GF-D8 (cell line): ENCODE measurements around the gene CASZ1.

Experiments
- DNase-seq: peaks from one replicate; lab custom pipeline; 2025; lab: John Stamatoyannopoulos, UW

The CASZ1 gene

DNA sequence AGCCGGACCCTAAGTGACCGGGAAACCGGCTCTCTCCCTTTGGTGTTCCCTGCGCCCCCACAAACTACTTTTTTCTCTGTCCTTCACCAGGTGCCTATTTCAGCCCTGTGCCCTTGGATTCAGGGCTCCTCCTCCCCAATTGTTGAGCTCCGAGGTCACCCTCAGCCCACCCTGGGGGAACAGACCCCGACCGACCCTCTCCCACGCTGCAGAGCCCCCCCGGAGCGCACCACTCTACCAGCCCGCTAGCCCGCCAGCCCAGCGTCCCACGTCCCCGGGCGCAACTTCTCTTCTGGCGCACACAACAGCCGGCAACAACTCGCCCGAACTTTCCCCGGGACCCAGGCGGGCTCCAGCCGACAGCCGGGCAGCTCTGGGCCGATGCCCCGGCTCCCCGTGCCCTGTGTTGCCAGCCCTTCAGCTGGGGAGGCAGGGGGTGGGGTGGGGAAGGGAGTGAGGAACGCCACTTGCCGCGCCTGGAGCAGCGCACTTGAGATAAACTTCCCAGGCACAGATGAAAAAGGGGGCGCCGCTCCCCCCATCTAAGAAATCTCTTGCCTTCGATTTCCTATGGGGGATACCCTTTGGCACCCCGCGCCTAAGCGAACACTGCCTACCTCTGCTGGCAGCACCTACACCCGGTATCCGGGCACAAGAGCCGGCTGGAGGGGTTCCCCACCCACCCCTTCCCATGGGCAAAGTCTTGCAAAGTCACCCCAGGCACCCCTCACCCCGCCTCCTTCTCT is 997 bp downstream of the CASZ1 start:
- no peak for DNase-seq

DNA sequence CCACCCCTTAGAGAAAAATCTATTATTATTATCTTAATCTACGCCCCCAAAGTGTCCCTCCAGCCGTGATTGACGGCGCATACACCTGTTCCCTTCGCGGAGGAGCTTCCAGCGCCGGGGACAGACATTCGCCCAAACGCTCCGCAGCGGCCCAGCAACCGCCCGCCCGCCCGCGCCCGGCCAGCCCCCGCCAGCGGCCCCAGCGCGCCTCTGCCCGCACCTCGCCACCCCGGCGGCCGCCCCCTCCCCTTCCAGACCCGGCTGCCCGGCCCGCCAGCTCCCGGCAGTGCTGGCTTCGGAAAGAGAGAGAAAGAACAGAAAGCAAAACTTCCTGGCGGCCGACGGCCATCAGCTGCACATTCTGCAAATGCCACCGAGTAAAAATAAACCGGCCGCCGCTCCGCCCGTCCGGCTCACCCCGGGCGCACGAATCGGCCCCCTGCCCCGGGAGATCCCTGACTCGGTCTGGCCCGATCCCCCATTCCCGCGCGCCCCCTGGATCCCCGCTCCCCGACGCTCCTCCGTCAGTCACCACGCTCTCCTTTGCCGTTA is 1.6 kb downstream of the CASZ1 start:
- DNase-seq: no peak

DNA sequence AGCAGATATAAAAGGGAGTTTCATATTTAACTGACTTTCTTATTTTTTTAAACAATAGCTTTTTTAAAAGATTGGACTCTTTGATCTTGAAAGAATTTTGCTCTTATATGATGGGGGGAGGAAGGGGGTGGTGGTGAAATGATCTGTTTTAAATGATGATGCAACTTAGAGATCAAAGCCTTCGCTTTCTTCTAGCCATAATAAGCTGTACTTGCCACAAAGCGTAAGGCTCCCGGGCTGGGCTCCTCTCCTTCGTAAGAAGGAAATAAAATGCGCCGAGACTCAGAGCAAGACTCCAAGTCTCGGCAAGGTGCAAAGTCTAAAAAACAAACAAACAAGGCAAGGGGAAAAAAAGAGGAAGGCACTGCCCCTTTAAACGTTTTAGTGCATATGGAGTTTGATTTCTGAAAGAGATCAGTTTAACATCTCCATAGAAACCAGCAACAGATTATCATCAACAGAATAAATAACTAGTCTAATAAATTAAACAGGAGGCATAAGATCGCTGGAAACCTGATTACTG is 3.3 kb downstream of the CASZ1 start:
- DNase-seq: no peak

DNA sequence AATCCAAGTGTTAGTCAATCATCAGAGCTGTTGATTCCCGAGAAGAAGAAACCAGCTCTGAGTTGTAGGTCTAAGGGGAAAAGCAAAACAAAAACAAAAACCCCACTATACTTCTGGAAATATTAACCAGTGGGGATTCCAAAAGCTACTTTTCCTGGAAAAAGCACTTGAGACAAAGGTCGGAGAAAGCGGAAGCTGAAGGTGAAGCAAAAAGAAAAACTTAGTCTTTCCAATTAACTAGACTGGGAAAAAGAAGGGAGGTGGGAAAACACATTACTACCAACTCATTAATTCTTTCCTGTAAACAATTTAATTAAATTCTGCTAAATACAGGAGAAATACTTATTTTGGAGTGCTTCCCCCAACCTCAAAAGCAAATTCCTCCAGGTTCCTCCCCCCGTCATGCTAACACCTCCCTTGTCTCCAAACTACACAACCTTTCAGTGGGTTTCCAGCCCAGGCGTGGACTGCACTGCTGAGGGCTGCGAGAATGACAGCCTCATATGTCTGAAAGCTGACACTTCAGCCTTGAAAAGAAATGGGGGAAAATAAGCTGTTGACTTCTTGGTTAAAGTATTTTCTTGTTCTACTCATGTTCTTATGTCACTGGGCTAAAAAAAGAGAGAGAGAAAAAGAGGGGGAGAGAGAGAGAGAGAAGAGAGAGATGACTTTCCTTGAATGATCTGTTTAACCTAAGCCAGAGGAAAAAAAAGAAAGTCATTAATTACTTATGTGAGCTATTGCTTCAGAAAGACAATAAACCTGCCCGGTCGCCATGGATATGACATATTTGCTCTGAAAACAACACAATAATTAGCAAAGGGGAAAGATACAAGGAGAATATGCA is 5.1 kb downstream of the CASZ1 start:
- DNase-seq: no peak

DNA sequence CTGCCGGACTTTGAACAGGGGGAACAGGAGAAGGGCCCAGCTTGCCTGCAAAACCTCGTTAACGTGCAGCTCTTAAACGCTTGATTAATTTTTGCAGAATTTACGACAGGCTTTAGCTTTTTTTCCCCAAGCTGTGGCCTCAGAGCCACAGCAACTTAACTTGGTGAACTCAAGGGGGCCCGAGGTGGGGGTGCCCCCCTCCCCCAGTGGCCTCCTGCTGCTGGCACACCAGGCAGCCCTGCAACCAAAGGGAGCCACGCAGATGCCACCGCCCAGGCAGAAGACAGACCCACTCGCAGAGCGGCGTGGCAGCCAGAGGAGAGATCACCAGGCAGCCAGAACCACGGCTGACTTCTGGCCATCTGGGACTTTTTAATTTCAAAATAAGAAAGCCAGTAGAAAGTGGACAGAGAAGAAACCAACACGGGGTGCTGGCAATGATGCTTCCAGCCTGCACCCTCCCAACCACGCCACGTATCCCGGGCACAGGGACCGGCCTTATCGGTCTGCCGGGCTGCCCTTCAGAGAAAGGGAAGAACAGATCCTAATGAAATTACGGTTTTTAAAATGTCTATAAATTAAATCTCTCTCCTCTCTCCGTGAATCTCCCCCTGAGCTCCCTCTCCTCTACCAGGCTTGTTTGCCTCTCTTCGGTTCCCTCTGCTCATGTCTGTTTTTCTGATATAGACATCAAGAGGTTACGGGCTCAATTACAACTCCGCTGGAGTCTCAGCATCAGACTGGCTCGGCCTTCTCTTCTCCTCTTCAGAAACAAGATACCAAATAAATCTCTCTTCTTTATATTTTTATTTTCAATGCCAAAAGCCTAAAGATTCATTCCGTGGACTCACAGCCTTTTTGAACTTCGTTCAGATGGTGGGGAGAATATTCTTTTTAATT is 6.4 kb downstream of the CASZ1 start:
- no peak for DNase-seq

- DNase-seq: no peak
Observed at GRCh38 chr1:10789047-10789791, 7.2 kb downstream of the CASZ1 start.

DNA sequence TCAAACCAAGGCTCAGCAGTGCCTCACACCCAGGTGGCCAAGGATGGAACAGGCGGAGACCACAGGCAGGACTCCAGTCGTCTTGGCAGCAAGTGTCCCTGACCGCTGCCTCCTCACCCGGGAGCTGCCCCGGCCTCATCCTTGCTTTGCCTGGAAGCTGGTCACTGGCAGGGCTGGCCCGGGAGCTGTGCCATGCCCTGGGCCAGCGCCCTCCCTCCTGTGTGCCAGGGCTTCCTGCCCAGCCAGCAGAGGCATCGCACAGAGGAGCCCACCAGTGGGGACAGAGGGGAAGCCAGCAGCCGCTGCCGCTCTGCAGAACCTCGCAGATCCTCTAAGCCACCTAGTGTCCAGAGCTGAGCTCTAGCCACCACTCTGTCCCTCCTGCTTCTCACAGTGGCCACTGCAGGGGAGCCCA is 7.8 kb downstream of the CASZ1 start:
- no peak for DNase-seq

- no peak for DNase-seq
Observed at GRCh38 chr1:10787286-10787685, 9.2 kb downstream of the CASZ1 start.

- no peak for DNase-seq
Observed at GRCh38 chr1:10785728-10786638, 10.5 kb downstream of the CASZ1 start.

- no peak for DNase-seq
Observed at GRCh38 chr1:10784998-10785727, 11.3 kb downstream of the CASZ1 start.

GRCh38 chr1:10782491-10783244 is 13.8 kb downstream of the CASZ1 start:
- no peak for DNase-seq

DNA sequence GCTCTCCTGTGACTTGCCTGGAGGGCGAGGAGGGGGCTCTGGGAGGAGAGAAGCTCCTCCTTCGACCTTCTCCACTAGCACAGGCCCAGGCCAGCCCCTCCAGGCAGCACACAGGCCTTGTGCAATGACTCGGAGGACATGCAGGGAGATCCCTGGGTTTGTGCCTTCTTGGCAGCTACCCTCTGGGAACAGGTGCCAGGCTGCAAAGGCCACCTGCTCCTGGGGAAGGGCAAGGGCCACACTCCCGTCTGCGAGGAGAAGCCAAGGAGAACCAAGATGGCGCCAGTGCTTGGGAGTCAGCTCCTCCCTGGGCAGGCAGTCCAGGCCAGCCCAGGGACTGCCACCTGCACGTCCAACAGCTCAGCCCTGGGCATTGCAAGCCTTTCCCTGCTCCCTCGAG is 15.3 kb downstream of the CASZ1 start:
- no peak for DNase-seq

DNA sequence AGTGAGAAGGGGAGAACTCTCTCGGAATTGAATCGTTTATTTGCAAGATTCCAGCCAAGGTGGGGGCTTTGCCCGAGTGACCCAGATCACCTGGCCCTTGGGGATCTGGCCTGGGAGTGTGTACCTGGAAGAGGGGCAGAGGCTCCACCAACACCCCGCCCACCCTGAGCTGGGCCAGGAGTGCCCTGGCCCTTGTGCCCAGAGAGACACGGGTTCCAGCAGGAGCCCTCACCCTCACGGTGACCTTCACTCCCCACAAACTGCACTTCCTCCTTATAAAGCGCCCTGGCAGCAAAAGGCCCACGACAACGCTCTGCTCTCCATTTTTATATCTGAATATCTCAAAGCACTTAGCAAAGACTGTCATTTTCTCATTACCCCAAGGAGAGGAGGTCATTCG is 16.6 kb downstream of the CASZ1 start:
- no peak for DNase-seq

DNA sequence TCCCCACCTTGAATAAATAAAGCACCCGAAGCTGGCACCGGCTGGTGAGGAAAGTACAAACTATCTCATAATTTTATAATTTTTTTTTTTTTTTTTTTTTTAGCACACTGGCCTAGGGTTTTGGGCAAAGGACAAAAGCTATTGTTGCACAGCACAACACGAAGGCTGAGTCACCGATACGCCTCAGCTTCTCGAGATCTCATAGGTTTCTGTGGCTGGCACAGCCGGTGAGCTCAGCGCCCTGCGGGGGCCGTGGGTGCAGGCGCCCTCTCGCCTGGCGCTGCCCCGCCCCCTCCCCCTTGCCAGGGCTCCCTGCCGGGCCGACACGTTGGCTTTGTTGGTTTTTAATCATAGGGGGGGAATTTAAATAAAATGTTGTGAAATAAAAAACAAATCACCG is 17.2 kb downstream of the CASZ1 start:
- DNase-seq: no peak

DNA sequence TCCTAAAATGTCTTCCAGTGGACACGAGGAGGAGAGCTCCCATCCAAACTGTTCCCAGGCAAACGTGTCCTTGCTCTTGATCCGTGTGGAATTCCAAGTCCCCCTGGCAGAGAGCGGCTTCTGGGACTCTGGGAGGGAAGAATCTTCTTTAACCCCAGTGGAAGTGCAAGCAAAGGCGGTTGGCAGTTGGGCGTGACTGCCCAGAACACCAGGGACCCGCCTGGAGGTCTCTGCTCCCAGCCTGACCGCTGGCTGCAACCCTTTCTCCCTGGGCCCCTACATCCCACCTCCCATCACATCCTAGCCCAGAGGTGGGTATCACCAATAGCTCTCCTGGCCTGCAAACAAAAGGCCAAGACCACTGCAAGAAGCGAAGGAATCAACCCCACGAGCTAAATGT is 17.8 kb downstream of the CASZ1 start:
- DNase-seq: no peak

GRCh38 chr1:10777749-10778574 is 18.5 kb downstream of the CASZ1 start:
- no peak for DNase-seq

GRCh38 chr1:10776190-10776905 is 20.1 kb downstream of the CASZ1 start:
- no peak for DNase-seq
